Lung (tissue), 16 donors: ENCODE results near the gene SIRT4. TPM values are rescaled to one million over a fixed set of nuclear protein-coding genes. Genes with fewer than 3 reads are reported as not detected.
"Not testable (repeated sequence)": the region's sequence is repeated elsewhere in the genome, so short reads cannot be mapped to it uniquely, and the experiment has no call there.

Source experiments
- ATAC-seq: fragments of 200-7000 bp; cut with Tn5 transposase; one replicate; pipeline ENCODE4 v1.9.1; 2020; ENCODE audit warnings: moderate number of reproducible peaks; ENCODE audit not compliant: insufficient read depth, low FRiP score
- DNase-seq, 3 donors: peaks; one replicate each; pipeline ENCODE4 v3.0.0-alpha.2; 2013 to 2017
- H3K27ac ChIP-seq, 2 donors: one replicate each; pipeline ENCODE4 v1.5.1; 2013; ENCODE audit warnings: mild to moderate bottlenecking in 2 of 2, moderate library complexity in 2 of 2, control low read depth in 1 of 2, inconsistent platforms in 1 of 2, low read depth in 1 of 2, low read length in 1 of 2
- H3K27me3 ChIP-seq, 3 donors: one replicate each; pipeline ENCODE4 v1.5.1; 2013; ENCODE audit warnings: low read length in 2 of 3; ENCODE audit not compliant: control insufficient read depth in 3 of 3, insufficient read depth in 3 of 3
- H3K36me3 ChIP-seq, 4 donors: one replicate each; pipeline ENCODE4 v1.5.1; 2013; ENCODE audit warnings: low read length in 4 of 4, mild to moderate bottlenecking in 1 of 4, moderate library complexity in 1 of 4; ENCODE audit not compliant: control insufficient read depth in 4 of 4, insufficient read depth in 4 of 4
- H3K4me1 ChIP-seq, 5 donors: one replicate each; pipeline ENCODE4 v1.5.1; 2013; ENCODE audit warnings: low read length in 5 of 5, mild to moderate bottlenecking in 2 of 5, moderate library complexity in 1 of 5; ENCODE audit not compliant: control insufficient read depth in 5 of 5, insufficient read depth in 5 of 5
- H3K4me3 ChIP-seq: one replicate; pipeline ENCODE4 v1.5.1; 2013; ENCODE audit warnings: mild to moderate bottlenecking, control low read depth, moderate library complexity
- H3K9ac ChIP-seq, 2 donors: one replicate each; pipeline ENCODE4 v1.5.1; 2013; ENCODE audit warnings: low read length in 2 of 2, control low read depth in 1 of 2; ENCODE audit not compliant: insufficient read depth in 1 of 2
- H3K9me3 ChIP-seq, 4 donors: one replicate each; pipeline ENCODE4 v1.5.1; 2013; ENCODE audit warnings: low read length in 3 of 4, mild to moderate bottlenecking in 1 of 4, moderate library complexity in 1 of 4; ENCODE audit not compliant: control insufficient read depth in 4 of 4, insufficient read depth in 3 of 4
- WGBS, 2 donors: extraction: QIAGEN DNeasy Blood & Tissue Kit; methylation state at CpG; one replicate each; pipeline ENCODE4 v1.1.7; 2013; 5-methylcytosine and 5-hydroxymethylcytosine counted together
- long read RNA-seq, 5 donors: transcript quantifications; one replicate each; lab custom pipeline, GENCODE V29; 2026
- polyA plus RNA-seq, 2 donors: library from polyadenylated mRNA; stranded (reverse); fragments of 200-250 nt; gene quantifications; one replicate each; pipeline ENCODE4 v1.2.1, GENCODE V29; 2013
- total RNA-seq, 2 donors: library from RNA; depleted of rRNA in 1 of 2; stranded (reverse); fragments of >200 nt in 1 of 2; gene quantifications; one replicate each; pipeline ENCODE4 v1.2.1, GENCODE V29; 2014 to 2021
- TF ChIP-seq, protein P1 (sequence below): IDR thresholded peaks from 2 replicates; pipeline ENCODE4 v1.5.1; 2012; ENCODE audit warnings: mild to moderate bottlenecking; ENCODE audit errors: control extremely low read depth, extremely low read depth
- donor health status: control.
- donor health status: control.
- donor health status: Bipolar disorder and iron deficiency.
- donor health status: healthy.
- donor health status: DM: yes; HTN: yes; CAD: no.

The SIRT4 gene
- 1 to 10 TPM; 1.2 to 5.9 TPM for total RNA-seq
- polyA plus RNA-seq, result 1 to 10 TPM in 1 of 2 donors, under 1 TPM in 1; 0.95 to 2.2 TPM
- long read RNA-seq, donor 1, result 0 reads
- long read RNA-seq, donor 2, result 0 reads
- long read RNA-seq, donor 3, partial matches to known transcripts, result 0 of 2 reads
- long read RNA-seq, donor 3, other reads (novel, unspliced or antisense), result 0 of 2 reads
- long read RNA-seq, donor 4, result 0 reads
- long read RNA-seq, donor 5, result 0 reads

GRCh38 chr12:120301962-120302815 is at the start of gene SIRT4:
Gene SIRT4 (plus strand): TSS chr12:120302321. CDS start chr12:120303562, 1,241 bp downstream.
- TF ChIP-seq, protein P1, sequence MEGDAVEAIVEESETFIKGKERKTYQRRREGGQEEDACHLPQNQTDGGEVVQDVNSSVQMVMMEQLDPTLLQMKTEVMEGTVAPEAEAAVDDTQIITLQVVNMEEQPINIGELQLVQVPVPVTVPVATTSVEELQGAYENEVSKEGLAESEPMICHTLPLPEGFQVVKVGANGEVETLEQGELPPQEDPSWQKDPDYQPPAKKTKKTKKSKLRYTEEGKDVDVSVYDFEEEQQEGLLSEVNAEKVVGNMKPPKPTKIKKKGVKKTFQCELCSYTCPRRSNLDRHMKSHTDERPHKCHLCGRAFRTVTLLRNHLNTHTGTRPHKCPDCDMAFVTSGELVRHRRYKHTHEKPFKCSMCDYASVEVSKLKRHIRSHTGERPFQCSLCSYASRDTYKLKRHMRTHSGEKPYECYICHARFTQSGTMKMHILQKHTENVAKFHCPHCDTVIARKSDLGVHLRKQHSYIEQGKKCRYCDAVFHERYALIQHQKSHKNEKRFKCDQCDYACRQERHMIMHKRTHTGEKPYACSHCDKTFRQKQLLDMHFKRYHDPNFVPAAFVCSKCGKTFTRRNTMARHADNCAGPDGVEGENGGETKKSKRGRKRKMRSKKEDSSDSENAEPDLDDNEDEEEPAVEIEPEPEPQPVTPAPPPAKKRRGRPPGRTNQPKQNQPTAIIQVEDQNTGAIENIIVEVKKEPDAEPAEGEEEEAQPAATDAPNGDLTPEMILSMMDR, result peak; percentile 45
- H3K9ac ChIP-seq, result peak within 1 kb of the TSS in 1 of 2 donors; percentile 98
- no peaks in the 10 kb centered on the region for H3K9me3 ChIP-seq
- H3K36me3 ChIP-seq, result peaks cover 0 to 1% (median 0%) of the 10 kb centered on the region in 4 donors
- peak within 1 kb of the TSS; percentile 28 for H3K4me3 ChIP-seq
- 9 to 12% methylated on average over 31 of the region's 31 CpGs for whole genome bisulfite sequencing, 2 donors
- H3K4me1 ChIP-seq, result peaks cover 0 to 4% (median 0%) of the 10 kb centered on the region in 5 donors
- H3K27me3 ChIP-seq, result no peaks in the 10 kb centered on the region
- peak within 1 kb of the TSS; percentile 48 to 84 for H3K27ac ChIP-seq
- ATAC-seq (peak; percentile 94), DNase-seq (peak; percentile 91 to 98 (median 97))

DNA sequence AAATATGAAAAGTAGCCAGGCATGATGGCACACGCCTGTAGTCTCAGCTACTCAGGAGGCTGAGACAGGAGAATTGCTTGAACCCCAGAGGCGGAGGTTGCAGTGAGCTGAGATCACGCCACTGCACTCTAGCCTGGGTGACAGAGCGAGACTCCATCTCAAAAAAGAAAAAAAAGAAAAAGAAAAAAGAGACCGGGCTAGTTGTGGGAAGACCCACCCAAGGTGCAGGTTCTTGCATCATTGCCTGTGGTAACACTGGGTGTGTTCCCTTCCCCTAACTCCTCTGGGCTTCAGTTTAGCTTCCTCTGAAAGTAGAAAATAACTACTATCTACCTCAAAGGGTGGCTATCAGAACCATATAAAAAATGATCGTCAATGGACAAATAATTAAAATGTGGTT is 48.8 kb upstream of the SIRT4 start:
- not testable (repeated sequence) for H3K9ac ChIP-seq, ATAC-seq, H3K36me3 ChIP-seq, DNase-seq, H3K4me3 ChIP-seq, H3K27me3 ChIP-seq, H3K9me3 ChIP-seq
- peak overlapping the region; percentile 17 to 48 for H3K27ac ChIP-seq
- H3K4me1 ChIP-seq, result peaks cover 12 to 36% (median 18%) of the 10 kb centered on the region in 5 donors
- 35 to 56% methylated on average over 6 of the region's 6 CpGs for WGBS, 2 donors

- H3K27me3 ChIP-seq, result no peaks in the 10 kb centered on the region
- no peak overlapping the region for H3K9ac ChIP-seq
- ATAC-seq (no peak), DNase-seq (no peak)
- no peak overlapping the region for H3K4me3 ChIP-seq
- H3K9me3 ChIP-seq, result no peaks in the 10 kb centered on the region
- peaks cover 0 to 5% (median 0%) of the 10 kb centered on the region in 4 donors for H3K36me3 ChIP-seq
- peaks cover 8 to 34% (median 11%) of the 10 kb centered on the region in 5 donors for H3K4me1 ChIP-seq
- TF ChIP-seq, protein P1, result no peak
- WGBS, 2 donors, result 65 to 71% methylated on average over 7 of the region's 7 CpGs
- H3K27ac ChIP-seq, result peak overlapping the region; percentile 62 to 72
Observed at GRCh38 chr12:120254809-120255208, 47.3 kb upstream of the SIRT4 start.
